Trophoblast cell (in vitro differentiated cells and primary cell): ENCODE data around the gene EXOC3L4.

Experiments
- DNase-seq, 2 donors: peaks; one replicate each; pipeline ENCODE4 v3.0.0-alpha.2; 2016
- H2AFZ ChIP-seq: 2 replicates; pipeline ENCODE4 v1.6.1; 2013; ENCODE audit warnings: low read length, moderate library complexity, mild to moderate bottlenecking; ENCODE audit not compliant: insufficient read depth, poor library complexity
- H2AK5ac ChIP-seq: 2 replicates; pipeline ENCODE4 v1.6.1; 2013; ENCODE audit warnings: mild to moderate bottlenecking, low read length
- H2BK120ac ChIP-seq: 2 replicates; pipeline ENCODE4 v1.6.1; 2013; ENCODE audit warnings: low read length, mild to moderate bottlenecking, moderate library complexity; ENCODE audit not compliant: insufficient read depth, poor library complexity
- H2BK12ac ChIP-seq: 2 replicates; pipeline ENCODE4 v1.6.1; 2013; ENCODE audit warnings: mild to moderate bottlenecking, low read length, moderate library complexity
- H2BK5ac ChIP-seq: 2 replicates; pipeline ENCODE4 v1.6.1; 2013; ENCODE audit warnings: low read length, low read depth, moderate library complexity, mild to moderate bottlenecking; ENCODE audit not compliant: poor library complexity
- H3K14ac ChIP-seq: 2 replicates; pipeline ENCODE4 v1.6.1; 2013; ENCODE audit warnings: mild to moderate bottlenecking, low read length
- H3K18ac ChIP-seq: 2 replicates; pipeline ENCODE4 v1.6.1; 2013; ENCODE audit warnings: mild to moderate bottlenecking, low read length
- H3K23ac ChIP-seq: 2 replicates; pipeline ENCODE4 v1.6.1; 2013; ENCODE audit warnings: low read length
- H3K27ac ChIP-seq: 2 replicates; pipeline ENCODE4 v1.5.1; 2013; ENCODE audit warnings: low read depth, mild to moderate bottlenecking, inconsistent platforms, low read length, moderate library complexity
- H3K27me3 ChIP-seq: 2 replicates; pipeline ENCODE4 v1.6.1; 2013; ENCODE audit warnings: inconsistent platforms, mild to moderate bottlenecking, low read length, moderate library complexity; ENCODE audit not compliant: insufficient read depth
- H3K36me3 ChIP-seq, 2 experiments: 1 replicate in 1 of 2; 2 replicates in 1 of 2; pipeline ENCODE4 v1.6.1; 2013; ENCODE audit warnings: low read length in 2 of 2, mild to moderate bottlenecking in 2 of 2, moderate library complexity in 1 of 2; ENCODE audit not compliant: insufficient read depth in 2 of 2, control insufficient read depth in 1 of 2
- H3K4ac ChIP-seq: 2 replicates; pipeline ENCODE4 v1.6.1; 2013; ENCODE audit warnings: low read depth, mild to moderate bottlenecking, low read length, moderate library complexity
- H3K4me1 ChIP-seq, 2 experiments: 1 replicate in 1 of 2; 2 replicates in 1 of 2; pipeline ENCODE4 v1.6.1; 2013; ENCODE audit warnings: low read length in 2 of 2, mild to moderate bottlenecking in 2 of 2, moderate library complexity in 1 of 2; ENCODE audit not compliant: insufficient read depth in 2 of 2, control insufficient read depth in 1 of 2
- H3K4me2 ChIP-seq: 2 replicates; pipeline ENCODE4 v1.6.1; 2013; ENCODE audit warnings: inconsistent platforms, mild to moderate bottlenecking, low read length, moderate library complexity
- H3K4me3 ChIP-seq: 2 replicates; pipeline ENCODE4 v1.5.1; 2013; ENCODE audit warnings: mild to moderate bottlenecking, low read depth, low read length, inconsistent platforms
- H3K79me1 ChIP-seq: one replicate; pipeline ENCODE4 v1.6.1; 2013; ENCODE audit warnings: low read length
- H3K79me2 ChIP-seq: 2 replicates; pipeline ENCODE4 v1.6.1; 2013; ENCODE audit warnings: low read length, mild to moderate bottlenecking; ENCODE audit not compliant: control insufficient read depth, insufficient read depth, poor library complexity
- H3K9ac ChIP-seq: 2 replicates; pipeline ENCODE4 v1.6.1; 2013; ENCODE audit warnings: mild to moderate bottlenecking, low read length
- H3K9me3 ChIP-seq: 2 replicates; pipeline ENCODE4 v1.6.1; 2013; ENCODE audit warnings: low read depth, mild to moderate bottlenecking, control low read depth, inconsistent platforms, low read length; ENCODE audit not compliant: insufficient read depth
- H4K12ac ChIP-seq: 2 replicates; pipeline ENCODE4 v1.6.1; 2013; ENCODE audit warnings: low read depth, mild to moderate bottlenecking, low read length, moderate library complexity
- H4K8ac ChIP-seq: 2 replicates; pipeline ENCODE4 v1.6.1; 2013; ENCODE audit warnings: low read depth, mild to moderate bottlenecking, low read length, moderate library complexity
- H4K91ac ChIP-seq: one replicate; pipeline ENCODE4 v1.6.1; 2013; ENCODE audit warnings: low read depth, mild to moderate bottlenecking, low read length, moderate library complexity
- WGBS: extraction: QIAGEN DNeasy Blood & Tissue Kit; methylation state at CpG from one replicate; pipeline ENCODE4 v1.1.7; 2013; ENCODE audit warnings: missing lambda C conversion rate; ENCODE audit not compliant: insufficient read length, insufficient coverage; ENCODE audit errors: extremely low coverage; 5-methylcytosine and 5-hydroxymethylcytosine counted together

EXOC3L4 gene

GRCh38 chr14:103067231-103067954, 27.1 kb upstream of the EXOC3L4 start:
- H3K27ac ChIP-seq = no peak overlapping the region
- no peak overlapping the region for H3K4me2 ChIP-seq
- no CpG with 5 or more reads among the region's 8 CpGs for WGBS
- DNase-seq = peak; percentile 59 to 86
- H3K27me3 ChIP-seq = no peaks in the 10 kb centered on the region
- H2AK5ac ChIP-seq = no peak overlapping the region
- no peak overlapping the region for H3K4ac ChIP-seq
- no peak overlapping the region for H4K91ac ChIP-seq
- H3K18ac ChIP-seq = no peak overlapping the region
- no peak overlapping the region for H3K9ac ChIP-seq
- H3K4me1 ChIP-seq = no peaks in the 10 kb centered on the region
- no peak overlapping the region for H2AFZ ChIP-seq
- H3K79me2 ChIP-seq = no peaks in the 10 kb centered on the region
- H3K36me3 ChIP-seq = no peaks in the 10 kb centered on the region
- no peak overlapping the region for H3K4me3 ChIP-seq
- H3K23ac ChIP-seq = no peak overlapping the region
- no peak overlapping the region for H2BK120ac ChIP-seq
- H4K12ac ChIP-seq = no peak overlapping the region
- H2BK12ac ChIP-seq = no peak overlapping the region
- no peak overlapping the region for H4K8ac ChIP-seq
- no peak overlapping the region for H3K14ac ChIP-seq
- no peak overlapping the region for H2BK5ac ChIP-seq
- H3K79me1 ChIP-seq = no peaks in the 10 kb centered on the region
- peaks cover 2% of the 10 kb centered on the region for H3K9me3 ChIP-seq

DNA sequence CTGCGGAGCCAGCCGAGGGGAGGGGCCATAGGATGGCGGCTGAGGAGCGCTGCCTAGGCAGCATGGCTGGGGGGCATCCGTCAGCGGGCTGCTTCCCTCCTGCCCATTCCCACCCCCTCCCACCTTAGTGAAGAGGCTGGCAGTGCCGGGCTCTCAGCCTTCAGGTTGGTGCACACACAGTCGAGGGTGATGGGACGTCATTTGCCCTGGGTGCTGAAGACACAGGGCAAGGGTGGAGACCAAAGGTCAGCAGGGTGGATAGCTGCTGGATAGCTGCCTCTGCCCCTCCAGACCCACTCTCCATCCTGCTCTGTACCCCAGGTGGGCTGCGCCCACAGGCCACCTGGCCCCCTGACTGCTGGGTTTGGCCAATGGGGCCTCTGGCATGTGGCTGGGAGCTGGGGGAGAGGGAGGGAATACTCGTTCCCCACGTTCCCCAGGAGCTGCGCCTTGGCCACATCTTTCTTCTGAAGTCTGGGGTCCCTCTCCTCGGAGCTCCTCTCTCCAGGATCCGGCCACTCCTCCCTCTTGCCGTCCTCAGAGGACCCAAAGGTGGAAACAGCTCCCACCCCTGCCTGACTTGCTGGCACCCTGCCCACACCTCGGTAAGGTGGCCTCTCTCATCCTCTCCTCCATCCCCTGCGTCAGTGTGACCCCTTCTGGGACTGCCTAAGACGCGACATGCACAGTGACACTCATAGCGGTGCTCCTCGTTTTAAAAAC, 26.0 kb upstream of the EXOC3L4 start:
- H2BK12ac ChIP-seq = no peak overlapping the region
- H3K4ac ChIP-seq = no peak overlapping the region
- H3K23ac ChIP-seq = no peak overlapping the region
- no peak overlapping the region for H2AFZ ChIP-seq
- no peaks in the 10 kb centered on the region for H3K27me3 ChIP-seq
- H3K4me1 ChIP-seq = no peaks in the 10 kb centered on the region
- no peak overlapping the region for H4K8ac ChIP-seq
- no CpG with 5 or more reads among the region's 22 CpGs for WGBS
- H3K9me3 ChIP-seq = peaks cover 2% of the 10 kb centered on the region
- H2BK5ac ChIP-seq = no peak overlapping the region
- no peaks in the 10 kb centered on the region for H3K79me2 ChIP-seq
- H4K91ac ChIP-seq = no peak overlapping the region
- no peak overlapping the region for H3K18ac ChIP-seq
- no peak overlapping the region for H3K14ac ChIP-seq
- no peak overlapping the region for H3K27ac ChIP-seq
- no peak overlapping the region for H4K12ac ChIP-seq
- no peak overlapping the region for H2AK5ac ChIP-seq
- no peak overlapping the region for H3K4me2 ChIP-seq
- no peak overlapping the region for H2BK120ac ChIP-seq
- H3K36me3 ChIP-seq = no peaks in the 10 kb centered on the region
- no peaks in the 10 kb centered on the region for H3K79me1 ChIP-seq
- no peak for DNase-seq
- no peak overlapping the region for H3K4me3 ChIP-seq
- no peak overlapping the region for H3K9ac ChIP-seq

DNA sequence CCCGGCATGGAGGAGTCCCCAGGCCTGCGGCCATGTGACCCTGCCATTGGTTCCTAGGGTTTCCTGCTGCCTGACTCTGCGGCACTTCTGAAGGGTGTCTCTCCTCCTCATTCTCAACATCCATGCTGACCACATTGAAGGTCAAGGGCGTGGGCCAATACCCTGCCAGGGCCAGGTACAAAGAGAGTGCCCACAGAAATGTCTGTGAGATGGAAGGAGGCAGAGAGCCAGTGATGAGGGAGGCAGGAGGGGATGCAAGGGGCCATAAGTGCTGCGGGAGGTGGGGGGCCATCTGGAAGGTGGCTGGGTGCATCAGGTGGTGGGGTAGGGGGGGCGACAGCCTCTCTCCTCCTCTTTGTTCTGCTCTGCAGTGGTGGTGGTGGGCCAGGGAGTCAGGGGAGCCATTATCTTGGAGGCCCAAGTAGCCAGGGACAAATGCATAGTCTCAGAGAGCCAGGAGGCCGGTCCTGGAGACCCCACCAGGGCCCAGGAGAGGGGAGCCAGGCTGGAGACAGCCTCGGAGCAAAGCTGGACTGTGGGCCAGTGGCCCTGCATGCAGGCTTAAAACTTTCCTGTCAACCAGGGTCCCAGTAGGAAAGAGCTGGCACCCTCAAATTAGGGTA, 24.2 kb upstream of the EXOC3L4 start:
- H3K9me3 ChIP-seq = peaks cover 2% of the 10 kb centered on the region
- H3K4ac ChIP-seq = no peak overlapping the region
- no peak overlapping the region for H2BK5ac ChIP-seq
- H2AK5ac ChIP-seq = no peak overlapping the region
- WGBS = no CpG with 5 or more reads among the region's 8 CpGs
- no peak overlapping the region for H4K91ac ChIP-seq
- no peak overlapping the region for H4K8ac ChIP-seq
- H2AFZ ChIP-seq = no peak overlapping the region
- H2BK12ac ChIP-seq = no peak overlapping the region
- no peak overlapping the region for H4K12ac ChIP-seq
- H3K4me2 ChIP-seq = no peak overlapping the region
- H2BK120ac ChIP-seq = no peak overlapping the region
- no peak overlapping the region for H3K14ac ChIP-seq
- DNase-seq = no peak
- no peak overlapping the region for H3K18ac ChIP-seq
- H3K79me2 ChIP-seq = no peaks in the 10 kb centered on the region
- no peaks in the 10 kb centered on the region for H3K27me3 ChIP-seq
- H3K4me3 ChIP-seq = no peak overlapping the region
- H3K9ac ChIP-seq = no peak overlapping the region
- H3K27ac ChIP-seq = no peak overlapping the region
- H3K4me1 ChIP-seq = peaks cover 2 to 4% of the 10 kb centered on the region in 2 experiments
- H3K79me1 ChIP-seq = no peaks in the 10 kb centered on the region
- H3K36me3 ChIP-seq = no peaks in the 10 kb centered on the region
- no peak overlapping the region for H3K23ac ChIP-seq

- H4K91ac ChIP-seq = no peak overlapping the region
- no peaks in the 10 kb centered on the region for H3K79me2 ChIP-seq
- no peak overlapping the region for H3K14ac ChIP-seq
- no peak overlapping the region for H2BK120ac ChIP-seq
- no peak overlapping the region for H2AFZ ChIP-seq
- no peak overlapping the region for H3K4me2 ChIP-seq
- no peaks in the 10 kb centered on the region for H3K79me1 ChIP-seq
- H2BK12ac ChIP-seq = no peak overlapping the region
- peaks cover 2% of the 10 kb centered on the region for H3K9me3 ChIP-seq
- H4K8ac ChIP-seq = no peak overlapping the region
- no peak overlapping the region for H3K4me3 ChIP-seq
- peak; percentile 72 to 81 for DNase-seq
- peaks cover 4 to 5% of the 10 kb centered on the region in 2 experiments for H3K4me1 ChIP-seq
- H4K12ac ChIP-seq = no peak overlapping the region
- H3K27ac ChIP-seq = no peak overlapping the region
- H2AK5ac ChIP-seq = no peak overlapping the region
- no peak overlapping the region for H3K23ac ChIP-seq
- H3K9ac ChIP-seq = no peak overlapping the region
- H2BK5ac ChIP-seq = no peak overlapping the region
- H3K18ac ChIP-seq = no peak overlapping the region
- no CpG with 5 or more reads among the region's 21 CpGs for WGBS
- H3K36me3 ChIP-seq = no peaks in the 10 kb centered on the region
- H3K4ac ChIP-seq = no peak overlapping the region
- no peaks in the 10 kb centered on the region for H3K27me3 ChIP-seq
Measured at GRCh38 chr14:103070971-103071542, 23.5 kb upstream of the EXOC3L4 start.
